AG09319 (cell line): ENCODE measurements around the gene METTL14.
A peak's percentile ranks its signal among the peaks of the same experiment; 100 is the strongest.

Source experiments
- DNase-seq: peaks from one replicate; pipeline ENCODE4 v3.0.0-alpha.2; 2010; ENCODE audit warnings: low read depth; ENCODE audit errors: extremely low read depth
- TF ChIP-seq, protein P1 (sequence below): IDR thresholded peaks from 2 replicates; pipeline ENCODE4 v1.5.1; 2011; ENCODE audit warnings: low read depth, mild to moderate bottlenecking, inconsistent platforms, low read length, moderate library complexity

The METTL14 gene

DNA sequence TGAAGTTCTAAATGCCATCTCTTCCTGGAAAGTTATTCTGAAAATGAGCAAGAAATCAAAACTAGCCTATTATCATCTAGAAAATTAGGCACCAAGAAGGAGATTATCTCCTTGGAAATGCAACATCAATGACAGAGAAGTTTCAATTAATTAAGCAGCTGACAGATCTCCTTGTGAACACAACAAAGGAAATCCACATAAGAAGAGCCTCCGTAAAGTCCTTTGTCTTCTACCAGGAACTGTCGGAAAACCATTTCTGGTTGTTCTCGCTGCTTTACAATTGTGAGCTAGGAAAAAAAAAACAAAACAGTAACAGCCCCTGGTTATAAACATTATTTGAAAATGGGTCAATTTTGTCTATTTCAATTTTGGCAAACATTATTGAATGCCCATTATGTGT is 38.2 kb downstream of the METTL14 start:
- DNase-seq: no peak
- TF ChIP-seq, protein P1, sequence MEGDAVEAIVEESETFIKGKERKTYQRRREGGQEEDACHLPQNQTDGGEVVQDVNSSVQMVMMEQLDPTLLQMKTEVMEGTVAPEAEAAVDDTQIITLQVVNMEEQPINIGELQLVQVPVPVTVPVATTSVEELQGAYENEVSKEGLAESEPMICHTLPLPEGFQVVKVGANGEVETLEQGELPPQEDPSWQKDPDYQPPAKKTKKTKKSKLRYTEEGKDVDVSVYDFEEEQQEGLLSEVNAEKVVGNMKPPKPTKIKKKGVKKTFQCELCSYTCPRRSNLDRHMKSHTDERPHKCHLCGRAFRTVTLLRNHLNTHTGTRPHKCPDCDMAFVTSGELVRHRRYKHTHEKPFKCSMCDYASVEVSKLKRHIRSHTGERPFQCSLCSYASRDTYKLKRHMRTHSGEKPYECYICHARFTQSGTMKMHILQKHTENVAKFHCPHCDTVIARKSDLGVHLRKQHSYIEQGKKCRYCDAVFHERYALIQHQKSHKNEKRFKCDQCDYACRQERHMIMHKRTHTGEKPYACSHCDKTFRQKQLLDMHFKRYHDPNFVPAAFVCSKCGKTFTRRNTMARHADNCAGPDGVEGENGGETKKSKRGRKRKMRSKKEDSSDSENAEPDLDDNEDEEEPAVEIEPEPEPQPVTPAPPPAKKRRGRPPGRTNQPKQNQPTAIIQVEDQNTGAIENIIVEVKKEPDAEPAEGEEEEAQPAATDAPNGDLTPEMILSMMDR: no peak

DNA sequence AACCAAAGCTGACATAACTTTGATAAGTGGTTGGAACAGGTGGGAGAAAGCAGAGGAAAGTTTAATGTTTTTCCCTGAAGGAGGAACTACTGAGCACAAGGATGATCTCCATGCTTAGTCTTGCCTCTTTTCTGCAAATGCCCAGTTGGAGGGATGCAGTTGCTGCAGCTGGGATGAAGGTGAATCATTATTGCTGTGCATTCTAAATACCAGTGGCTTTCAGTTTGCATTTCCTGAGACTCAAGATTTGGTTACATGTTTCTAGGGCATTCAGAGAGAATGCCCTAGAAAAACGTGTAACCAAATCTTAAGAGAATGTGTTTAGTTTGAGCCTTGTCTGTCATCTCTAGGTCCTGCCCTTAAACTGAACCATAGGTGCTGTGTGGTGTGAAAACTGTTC is 42.2 kb downstream of the METTL14 start:
- no peak for DNase-seq
- TF ChIP-seq, protein P1: no peak

DNA sequence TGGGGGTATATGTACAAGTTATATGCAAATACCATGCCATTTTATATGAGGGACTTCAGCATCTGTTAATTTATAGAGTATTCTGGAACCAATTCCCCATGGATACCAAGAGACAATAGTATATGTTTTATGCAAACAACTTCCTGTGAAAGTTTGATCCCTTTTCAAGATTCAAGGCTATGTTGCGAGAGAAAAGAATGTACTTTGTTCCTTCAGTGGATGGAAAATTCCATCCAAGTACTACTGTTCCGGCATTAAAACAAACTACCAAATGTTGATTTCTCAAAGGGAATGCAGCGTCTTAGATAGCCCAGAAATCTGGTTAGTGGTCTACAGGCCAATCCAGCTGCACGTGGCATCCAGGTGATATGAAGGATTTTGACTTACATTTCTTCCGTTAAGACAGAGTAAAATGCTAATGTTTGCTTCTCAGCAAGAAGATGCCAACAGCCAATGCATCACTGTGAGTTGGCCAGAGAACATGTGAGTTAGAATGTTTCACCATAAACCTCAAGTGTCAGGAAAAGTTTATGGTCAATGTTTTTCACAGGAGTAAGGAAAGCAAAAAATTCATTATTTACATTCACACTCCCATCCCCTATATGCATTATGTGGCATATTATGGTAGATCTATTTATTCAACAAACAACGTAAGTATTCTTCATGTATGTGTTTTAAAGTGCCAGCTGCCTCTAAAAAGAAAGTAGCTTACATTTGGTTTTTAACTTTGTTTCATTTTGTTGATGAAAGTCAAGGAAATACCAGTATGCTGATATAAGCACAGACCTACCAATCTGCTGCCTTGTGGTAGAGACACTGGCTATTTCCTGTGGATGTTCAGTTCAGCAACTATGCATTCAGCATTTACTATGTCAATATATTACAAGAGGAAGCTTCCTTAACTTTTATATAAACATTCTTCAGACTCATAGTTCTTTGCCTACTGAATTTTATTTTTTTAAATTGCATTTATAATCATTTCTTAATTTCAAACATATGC is 44.4 kb downstream of the METTL14 start:
- TF ChIP-seq, protein P1: no peak
- peak; percentile 19 for DNase-seq

DNA sequence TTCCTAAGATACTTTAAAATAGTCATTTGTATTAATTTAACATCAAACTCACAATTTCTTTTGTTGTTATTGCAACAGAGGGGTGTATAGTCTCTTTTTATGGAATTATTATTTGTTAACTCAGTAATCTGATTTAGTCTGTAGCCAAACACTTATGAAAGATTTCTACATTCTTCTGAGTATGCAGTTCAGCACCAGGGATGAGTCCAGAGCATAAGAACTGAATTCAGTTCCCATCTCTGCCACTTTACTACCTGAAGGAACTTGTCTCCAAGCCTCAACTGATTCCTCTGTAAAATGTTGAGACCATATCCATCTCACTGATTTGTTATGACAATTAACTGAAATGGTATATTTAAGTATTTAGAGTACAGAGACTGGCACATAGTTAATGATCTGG is 45.5 kb downstream of the METTL14 start:
- DNase-seq: no peak
- TF ChIP-seq, protein P1: no peak

DNA sequence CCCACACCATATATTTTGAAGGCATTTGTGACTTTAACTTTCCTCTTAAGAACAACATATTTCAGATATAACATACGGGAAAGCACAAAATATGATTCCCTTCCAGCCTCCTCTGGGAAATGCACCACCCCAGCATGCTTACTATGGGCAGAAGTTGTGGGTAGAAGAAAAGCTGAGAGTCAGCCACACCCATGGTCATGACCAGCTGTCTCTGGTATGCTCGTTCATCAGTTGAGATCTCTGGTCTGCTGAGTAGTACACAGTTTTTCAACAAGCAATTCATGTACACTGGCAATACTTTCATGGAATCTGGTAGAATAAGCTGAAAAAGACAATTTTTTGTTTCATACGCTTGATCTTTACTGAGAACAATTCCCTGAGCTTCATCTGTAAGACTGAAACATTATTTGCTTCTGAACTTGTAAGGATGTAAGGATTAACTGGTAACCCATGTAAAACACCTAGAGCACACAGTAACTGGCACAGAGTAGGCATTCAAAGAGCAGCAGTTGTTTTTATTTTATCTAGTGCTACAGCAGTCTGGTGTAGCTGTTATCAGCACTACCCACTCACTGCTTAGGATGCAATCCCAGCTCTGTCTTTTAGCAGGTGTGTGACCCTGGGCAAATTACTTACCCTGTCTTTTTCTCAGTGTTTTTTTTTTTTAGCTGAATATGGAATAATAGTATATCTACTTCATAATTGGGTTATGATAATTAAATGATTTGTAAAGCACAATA is 47.6 kb downstream of the METTL14 start:
- TF ChIP-seq, protein P1: no peak
- DNase-seq: peak; percentile 16

DNA sequence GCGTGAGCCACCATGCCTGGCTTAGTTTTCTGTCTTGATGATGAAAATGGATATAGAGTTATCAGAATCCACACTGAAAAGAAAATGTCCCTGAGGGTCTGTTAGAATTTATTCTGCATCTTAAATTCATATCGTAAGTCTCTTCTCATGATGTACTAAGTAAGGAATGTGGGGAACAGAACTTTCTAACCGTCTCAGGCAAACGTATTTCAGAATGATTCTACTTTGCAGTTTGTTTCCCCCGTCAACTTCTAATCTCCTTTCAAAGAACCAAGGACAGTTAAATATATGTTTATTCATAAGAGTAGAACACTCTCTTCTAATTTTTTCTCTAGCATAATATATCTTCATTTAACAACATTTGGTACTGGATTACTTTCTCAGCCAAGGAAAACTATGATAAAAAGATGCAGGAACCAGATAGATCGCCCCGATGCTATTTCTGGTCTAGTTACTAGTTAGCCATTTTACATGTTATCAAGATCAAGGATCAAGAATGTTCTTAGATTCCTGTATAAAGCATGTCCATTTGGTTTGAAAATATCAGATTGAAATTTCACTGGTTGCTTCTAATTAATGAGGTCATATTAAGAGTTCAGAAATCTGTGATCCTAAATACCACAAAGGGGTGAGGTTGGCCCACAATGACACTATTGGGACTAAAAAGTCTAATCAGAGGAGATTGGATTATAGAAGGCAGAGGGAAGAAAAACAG is 49.5 kb downstream of the METTL14 start:
- TF ChIP-seq, protein P1: no peak
- DNase-seq: no peak
